ENCODE results near the gene PARVB.

- TF ChIP-seq CTCF (conservative IDR thresholded peaks at IDR 0.05) (no peak), EZH2 (IDR thresholded peaks at IDR 0.05; ENCODE audit: low read depth) (no peak)
Measured at GRCh38 chr22:44131412-44131811, 107.3 kb downstream of the PARVB start.
